ENCODE results near the gene MMAA. TPM values are rescaled to one million over a fixed set of nuclear protein-coding genes. Genes with fewer than 3 reads are reported as not detected.

MMAA gene
- total RNA-seq, 1 donor from 2014 or later, result 7.5 TPM

GRCh38 chr4:145703850-145704497 lies 84.8 kb downstream of the MMAA start:
- no peak for DNase-seq (ENCODE audit: low spot score)

- DNase-seq (ENCODE audit: low spot score), result no peak
Observed at GRCh38 chr4:145709336-145709735, 90.2 kb downstream of the MMAA start.

Other genes with a start within 250 kb of the MMAA start
- 14.7 TPM for gene SMAD1, start 137.5 kb upstream of the MMAA start, total RNA-seq
- gene C4orf51, start 60.8 kb downstream of the MMAA start, total RNA-seq, result not detected